Measurements from ENCODE around the gene HDGFL3. TPM values are rescaled to one million over a fixed set of nuclear protein-coding genes. Genes with fewer than 3 reads are reported as not detected.

HDGFL3 gene
- total and polyA plus RNA-seq, 9 of the 15 experiments (the other 6 are each of a cell fraction or from before 2014, with no cell fraction given), result 6.7 to 42.0 (median 31.4) TPM

GRCh38 chr15:83108266-83109219, 99.1 kb downstream of the HDGFL3 start (continued):
- no peak for TF ChIP-seq NR0B1 (IDR thresholded peaks at IDR 0.05; ENCODE audit: partially characterized antibody)
- no peak for TF ChIP-seq RBBP5 (IDR thresholded peaks at IDR 0.05; ENCODE audit: borderline replicate concordance, insufficient read depth, low read length, poor library complexity, severe bottlenecking)
- TF ChIP-seq SMARCE1 (IDR thresholded peaks at IDR 0.05), result no peak
- no peak for TF ChIP-seq RFX5 (IDR thresholded peaks at IDR 0.05; ENCODE audit: low read depth, low read length)
- no peak for TF ChIP-seq ZNF280A (IDR thresholded peaks at IDR 0.05; ENCODE audit: low read depth, partially characterized antibody)
- TF ChIP-seq CLOCK (CRISPR knock-in tag; IDR thresholded peaks at IDR 0.05; ENCODE audit: borderline replicate concordance), result no peak
- TF ChIP-seq ZNF57 (CRISPR knock-in tag; IDR thresholded peaks at IDR 0.05), result no peak
- no peak for TF ChIP-seq HCFC1 (IDR thresholded peaks at IDR 0.05; ENCODE audit: low read depth, low read length)
- TF ChIP-seq MECOM (CRISPR knock-in tag; IDR thresholded peaks at IDR 0.05), result peak; percentile 6; the same call in 1 of the 2 replicates
- TF ChIP-seq PHF8 (IDR thresholded peaks at IDR 0.05; ENCODE audit: borderline replicate concordance, low read length), result peak; percentile 26; the same call in 1 of the 2 replicates
- no peak for TF ChIP-seq ZNF77 (CRISPR knock-in tag; IDR thresholded peaks at IDR 0.05)
- no peak for TF ChIP-seq SRSF7 (optimal IDR thresholded peaks at IDR 0.05; ENCODE audit: low read depth, low read length)
- no peak for TF ChIP-seq CGGBP1 (CRISPR knock-in tag; IDR thresholded peaks at IDR 0.05)
- no peak for TF ChIP-seq ZNF24 (IDR thresholded peaks at IDR 0.05)
- TF ChIP-seq ZBTB1 (CRISPR knock-in tag; IDR thresholded peaks at IDR 0.05; ENCODE audit: borderline replicate concordance, low read depth), result no peak
- TF ChIP-seq ZNF445 (CRISPR knock-in tag; IDR thresholded peaks at IDR 0.05; ENCODE audit: low read depth), result no peak
- no peak for TF ChIP-seq ILF3 (IDR thresholded peaks at IDR 0.05; ENCODE audit: borderline replicate concordance)
- no peak for TF ChIP-seq POLR2A (conservative IDR thresholded peaks at IDR 0.05)
- TF ChIP-seq SMARCC2 (IDR thresholded peaks at IDR 0.05; ENCODE audit: low read depth), result no peak
- peak; percentile 54; the same call in 1 of the 2 replicates for TF ChIP-seq ELF1 (tag; IDR thresholded peaks at IDR 0.05)
- no peak for TF ChIP-seq ZNF12 (CRISPR knock-in tag; IDR thresholded peaks at IDR 0.05)
- TF ChIP-seq BCL6 (CRISPR knock-in tag; IDR thresholded peaks at IDR 0.05), result no peak
- peak; percentile 53; the same call in 1 of the 2 replicates for TF ChIP-seq L3MBTL2 (IDR thresholded peaks at IDR 0.05)
- peak; percentile 54; the same call in 1 of the 2 replicates for TF ChIP-seq ELF2 (CRISPR knock-in tag; IDR thresholded peaks at IDR 0.05)
